Right ventricle myocardium superior (tissue), 1 donor: ENCODE measurements around the gene ZNF529. TPM values are rescaled to one million over a fixed set of nuclear protein-coding genes. Genes with fewer than 3 reads are reported as not detected.

ENCODE experiments used
- ATAC-seq: fragments of 200-7000 bp; cut with Tn5 transposase; one replicate; pipeline ENCODE4 v1.9.1; 2020; ENCODE audit warnings: mild to moderate bottlenecking; ENCODE audit not compliant: poor library complexity
- DNase-seq: peaks from one replicate; pipeline ENCODE4 v3.0.0-alpha.2; 2020
- intact Hi-C: fragments of 100-400 bp; cut with DNase I; formaldehyde crosslinking; loops from one replicate; pipeline ENCODE4 v1.11.2; 2022
- total RNA-seq: library from RNA; stranded (reverse); fragmentation: NEBNext Ultra II Directional; extraction: Animal tissue kit (Norgen Biotek cat#: 25700); gene quantifications from one replicate; pipeline ENCODE4 v1.2.1, GENCODE V29; 2021
- donor health status: DM: no; HTN: yes; CAD: no; lungs with severe emphysema.

The ZNF529 gene
- total RNA-seq, 1 donor from 2014 or later, result 13.4 TPM

GRCh38 chr19:36527341-36527740, 45.8 kb downstream of the ZNF529 start:
- intact Hi-C loops, result no loop called here
- DNase-seq, result no peak

GRCh38 chr19:36526581-36526980, 46.5 kb downstream of the ZNF529 start:
- intact Hi-C loops, result no loop called here
- ATAC-seq, result no peak
- no peak for DNase-seq

More at GRCh38 chr19:36527341-36527740, 45.8 kb downstream of the ZNF529 start:
- ATAC-seq, result no peak

GRCh38 chr19:36524617-36525016, 48.5 kb downstream of the ZNF529 start:
- intact Hi-C loops, result no loop called here
- no peak for DNase-seq
- ATAC-seq, result no peak

GRCh38 chr19:36514012-36514612, 59.0 kb downstream of the ZNF529 start:
- DNase-seq (no peak), ATAC-seq (no peak)
- intact Hi-C loops, result no loop called here

DNA sequence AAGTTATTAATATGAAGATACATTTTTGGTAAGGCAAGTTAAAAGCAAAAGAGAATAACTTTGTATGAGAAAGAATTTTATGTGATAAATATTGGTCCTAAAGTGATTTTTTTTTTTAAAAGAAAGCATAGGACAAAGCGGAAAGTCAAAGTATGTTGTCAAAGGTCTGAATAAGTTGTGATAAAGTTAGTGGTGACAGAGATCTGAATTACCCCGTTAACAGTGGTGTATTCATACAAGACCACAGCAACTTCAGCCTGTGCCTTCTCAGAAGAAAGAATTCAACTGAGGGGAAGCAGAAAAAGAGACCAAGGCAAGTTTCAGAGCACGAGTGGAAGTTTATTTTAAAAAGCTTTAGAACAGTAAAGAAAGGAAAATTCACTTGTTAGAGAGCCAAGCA, 64.8 kb downstream of the ZNF529 start:
- no peak for ATAC-seq
- intact Hi-C loops, result no loop called here
- no peak for DNase-seq

GRCh38 chr19:36501973-36502372, 71.1 kb downstream of the ZNF529 start:
- DNase-seq (no peak), ATAC-seq (no peak)
- intact Hi-C loops, result no loop called here

DNA sequence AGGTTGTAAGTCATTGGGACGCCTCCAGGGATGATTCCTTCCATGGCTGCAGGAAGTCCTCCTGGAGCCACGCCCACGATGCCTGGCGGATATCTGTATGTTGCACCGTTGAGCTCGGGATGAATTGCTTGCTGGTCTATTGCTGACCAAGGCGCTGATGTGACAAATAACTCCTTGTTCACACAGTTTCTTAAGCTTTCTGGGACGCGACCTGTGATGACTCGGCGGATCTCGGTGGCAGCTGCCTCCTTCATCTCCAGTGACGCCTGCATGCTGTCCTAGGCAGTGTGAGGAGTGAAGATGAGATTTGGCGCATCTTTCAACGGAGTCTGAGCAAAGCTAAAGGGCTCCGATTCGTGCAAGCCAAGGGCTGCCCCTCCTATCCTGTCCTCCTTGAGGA, 76.1 kb downstream of the ZNF529 start:
- ATAC-seq, result no peak
- no peak for DNase-seq
- intact Hi-C loops, result no loop called here

Other genes with a start within 250 kb of the ZNF529 start
- gene ZFP14, start 194.1 kb downstream of the ZNF529 start, total RNA-seq, result 2.6 TPM
- gene ZFP82, start 154.6 kb downstream of the ZNF529 start, total RNA-seq, result 4.8 TPM
- gene ZNF566, start 83.7 kb downstream of the ZNF529 start, total RNA-seq, result 10.9 TPM
- 7.6 TPM for gene ZNF260, start 45.0 kb downstream of the ZNF529 start, total RNA-seq
- gene ZNF382, start 32.0 kb upstream of the ZNF529 start, total RNA-seq, result 19.1 TPM
- 5.6 TPM for gene ZNF461, start 93.5 kb upstream of the ZNF529 start, total RNA-seq
- 3.1 TPM for gene ZNF567, start 114.3 kb upstream of the ZNF529 start, total RNA-seq
- 3.7 TPM for gene ZNF850, start 199.5 kb upstream of the ZNF529 start, total RNA-seq